Fibroblast of lung (primary cell): ENCODE results near the gene MPZL3. TPM values are rescaled to one million over a fixed set of nuclear protein-coding genes. Genes with fewer than 3 reads are reported as not detected.
A peak's percentile ranks its signal among the peaks of the same experiment; 100 is the strongest.

Source experiments
- DNase-seq, 2 donors: peaks; one replicate each; pipeline versions ENCODE4 v3.0.0 to v3.0.0-alpha.2; 2010; ENCODE audit warnings: low read depth in 2 of 2
- H2AFZ ChIP-seq: 2 replicates; pipeline ENCODE4 v1.5.1; 2012; ENCODE audit warnings: low read length, control low read depth, inconsistent platforms
- H3K27ac ChIP-seq: 2 replicates; pipeline ENCODE4 v1.5.1; 2011; ENCODE audit warnings: low read length, control low read depth; ENCODE audit not compliant: insufficient read depth
- H3K27me3 ChIP-seq: 2 replicates; pipeline ENCODE4 v1.5.1; 2011; ENCODE audit warnings: mild to moderate bottlenecking, low read length; ENCODE audit not compliant: control insufficient read depth, insufficient read depth
- H3K36me3 ChIP-seq: 2 replicates; pipeline ENCODE4 v1.5.1; 2011; ENCODE audit warnings: low read length; ENCODE audit not compliant: control insufficient read depth, insufficient read depth
- H3K4me1 ChIP-seq: 2 replicates; pipeline ENCODE4 v1.5.1; 2011; ENCODE audit warnings: low read length; ENCODE audit not compliant: control insufficient read depth, insufficient read depth; ENCODE audit errors: extremely low read depth
- H3K4me2 ChIP-seq: 2 replicates; pipeline ENCODE4 v1.5.1; 2011; ENCODE audit warnings: low read length, control low read depth; ENCODE audit not compliant: insufficient read depth; ENCODE audit errors: extremely low read depth
- H3K4me3 ChIP-seq, 4 experiments: fragments of 200-600 bp in 1 of 4; sonication (generic) in 1 of 4; replicated peaks in 1 of 4; 2 replicates each; pipeline ENCODE4 v1.5.1; 2011 to 2016; ENCODE audit warnings: low read length in 4 of 4, low read depth in 3 of 4, mild to moderate bottlenecking in 3 of 4, control low read depth in 2 of 4, inconsistent platforms in 1 of 4, mixed read lengths in 1 of 4; ENCODE audit not compliant: insufficient read depth in 1 of 4; ENCODE audit errors: control extremely low read depth in 1 of 4
- H3K79me2 ChIP-seq: 2 replicates; pipeline ENCODE4 v1.5.1; 2012; ENCODE audit warnings: mild to moderate bottlenecking, low read length, inconsistent platforms; ENCODE audit not compliant: control insufficient read depth, insufficient read depth
- H3K9ac ChIP-seq: 2 replicates; pipeline ENCODE4 v1.5.1; 2011; ENCODE audit warnings: mild to moderate bottlenecking, low read length, control low read depth; ENCODE audit not compliant: insufficient read depth
- H3K9me3 ChIP-seq: 2 replicates; pipeline ENCODE4 v1.5.1; 2012; ENCODE audit warnings: low read depth, low read length; ENCODE audit not compliant: control insufficient read depth, insufficient read depth
- H4K20me1 ChIP-seq: 2 replicates; pipeline ENCODE4 v1.5.1; 2011; ENCODE audit warnings: low read length; ENCODE audit not compliant: control insufficient read depth, insufficient read depth; ENCODE audit errors: extremely low read depth
- EZH2 ChIP-seq: IDR thresholded peaks from 2 replicates; pipeline ENCODE4 v1.5.1; 2012; ENCODE audit warnings: low read length, control low read depth, mild to moderate bottlenecking; ENCODE audit errors: missing control alignments
- polyA plus RNA-seq, 2 donors: library from polyadenylated mRNA; depleted of rRNA in 1 of 2; stranded (reverse) in 1 of 2; unstranded in 1 of 2; fragments of >200 nt; gene quantifications; 2 replicates each; pipeline ENCODE4 v1.2.1, GENCODE V29; 2011 to 2012; ENCODE audit warnings: missing spikeins in 1 of 2
- total RNA-seq: library from RNA; depleted of rRNA; stranded (reverse); fragments of >200 nt; gene quantifications from 2 replicates; pipeline ENCODE4 v1.2.1, GENCODE V29; 2014
- TF ChIP-seq, protein P1 (sequence below), 2 donors: IDR thresholded peaks in 1 of 2; conservative IDR thresholded peaks in 1 of 2; 1 replicate in 1 of 2; 2 replicates in 1 of 2; pipeline ENCODE4 v1.5.1; 2011 to 2012; ENCODE audit warnings: low read length in 2 of 2, control low read depth in 1 of 2, inconsistent platforms in 1 of 2, low read depth in 1 of 2, mild to moderate bottlenecking in 1 of 2

MPZL3 gene
- total and polyA plus RNA-seq, 2 donors (not counting 1 experiment from before 2014, with no cell fraction given) = 0.33 to 0.44 TPM

GRCh38 chr11:118263695-118264568 is 11.8 kb upstream of the MPZL3 start, which contains the start of gene MPZL2:
TSS of gene MPZL2 (minus strand) at chr11:118264297. CDS start at chr11:118264153, 144 bp downstream.
- no peak within 1 kb of the TSS for H3K4me2 ChIP-seq
- no peak within 1 kb of the TSS for H2AFZ ChIP-seq
- H3K9ac ChIP-seq = no peak within 1 kb of the TSS
- no peak within 1 kb of the TSS for H3K4me3 ChIP-seq
- TF ChIP-seq, protein P1, sequence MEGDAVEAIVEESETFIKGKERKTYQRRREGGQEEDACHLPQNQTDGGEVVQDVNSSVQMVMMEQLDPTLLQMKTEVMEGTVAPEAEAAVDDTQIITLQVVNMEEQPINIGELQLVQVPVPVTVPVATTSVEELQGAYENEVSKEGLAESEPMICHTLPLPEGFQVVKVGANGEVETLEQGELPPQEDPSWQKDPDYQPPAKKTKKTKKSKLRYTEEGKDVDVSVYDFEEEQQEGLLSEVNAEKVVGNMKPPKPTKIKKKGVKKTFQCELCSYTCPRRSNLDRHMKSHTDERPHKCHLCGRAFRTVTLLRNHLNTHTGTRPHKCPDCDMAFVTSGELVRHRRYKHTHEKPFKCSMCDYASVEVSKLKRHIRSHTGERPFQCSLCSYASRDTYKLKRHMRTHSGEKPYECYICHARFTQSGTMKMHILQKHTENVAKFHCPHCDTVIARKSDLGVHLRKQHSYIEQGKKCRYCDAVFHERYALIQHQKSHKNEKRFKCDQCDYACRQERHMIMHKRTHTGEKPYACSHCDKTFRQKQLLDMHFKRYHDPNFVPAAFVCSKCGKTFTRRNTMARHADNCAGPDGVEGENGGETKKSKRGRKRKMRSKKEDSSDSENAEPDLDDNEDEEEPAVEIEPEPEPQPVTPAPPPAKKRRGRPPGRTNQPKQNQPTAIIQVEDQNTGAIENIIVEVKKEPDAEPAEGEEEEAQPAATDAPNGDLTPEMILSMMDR (conservative IDR thresholded peaks at IDR 0.05 in 1 of 2, IDR thresholded peaks at IDR 0.05 in 1 of 2; ENCODE audit: low read depth in 1 of 2, low read length in 2 of 2) = no peak
- TF ChIP-seq EZH2 = peak; percentile 60
- H3K27me3 ChIP-seq = peaks cover 33% of the 10 kb centered on the region
- no peaks in the 10 kb centered on the region for H3K79me2 ChIP-seq
- no peaks in the 10 kb centered on the region for H3K9me3 ChIP-seq
- H3K36me3 ChIP-seq = no peaks in the 10 kb centered on the region
- no peaks in the 10 kb centered on the region for H4K20me1 ChIP-seq
- H3K27ac ChIP-seq = no peak within 1 kb of the TSS
- DNase-seq = no peak
- H3K4me1 ChIP-seq = no peaks in the 10 kb centered on the region

- no peaks in the 10 kb centered on the region for H4K20me1 ChIP-seq
- peaks cover 33% of the 10 kb centered on the region for H3K27me3 ChIP-seq
- no peaks in the 10 kb centered on the region for H3K9me3 ChIP-seq
- no peak overlapping the region for H2AFZ ChIP-seq
- H3K9ac ChIP-seq = no peak overlapping the region
- no peak overlapping the region for H3K4me3 ChIP-seq
- H3K4me2 ChIP-seq = no peak overlapping the region
- TF ChIP-seq, protein P1 (conservative IDR thresholded peaks at IDR 0.05 in 1 of 2, IDR thresholded peaks at IDR 0.05 in 1 of 2; ENCODE audit: low read depth in 1 of 2, low read length in 2 of 2) = no peak
- no peak for TF ChIP-seq EZH2
- DNase-seq = no peak
- no peaks in the 10 kb centered on the region for H3K36me3 ChIP-seq
- no peaks in the 10 kb centered on the region for H3K4me1 ChIP-seq
- H3K79me2 ChIP-seq = no peaks in the 10 kb centered on the region
- H3K27ac ChIP-seq = no peak overlapping the region
These were observed 10.9 kb upstream of the MPZL3 start for GRCh38 chr11:118263112-118263511.

GRCh38 chr11:118260353-118260752 is 8.2 kb upstream of the MPZL3 start:
- H3K4me2 ChIP-seq = no peak overlapping the region
- TF ChIP-seq, protein P1 (conservative IDR thresholded peaks at IDR 0.05 in 1 of 2, IDR thresholded peaks at IDR 0.05 in 1 of 2; ENCODE audit: low read depth in 1 of 2, low read length in 2 of 2) = no peak
- TF ChIP-seq EZH2 = no peak
- no peaks in the 10 kb centered on the region for H3K36me3 ChIP-seq
- no peak overlapping the region for H3K9ac ChIP-seq
- no peak overlapping the region for H2AFZ ChIP-seq
- H3K9me3 ChIP-seq = no peaks in the 10 kb centered on the region
- H3K4me1 ChIP-seq = no peaks in the 10 kb centered on the region
- H4K20me1 ChIP-seq = no peaks in the 10 kb centered on the region
- DNase-seq = no peak
- H3K27ac ChIP-seq = no peak overlapping the region
- H3K4me3 ChIP-seq = no peak overlapping the region
- peaks cover 29% of the 10 kb centered on the region for H3K27me3 ChIP-seq
- H3K79me2 ChIP-seq = no peaks in the 10 kb centered on the region
